Activated CD4-positive, alpha-beta T cell treated with anti-CD3 and anti-CD28 coated beads, Interleukin-10, Interleukin-2, amounts not matched to agents 100 ng/mL and 50 ng/mL, durations not matched to agents 16 hours and 8 hours (primary cell): Measurements from ENCODE around the gene CPSF4L.

Experiments
- DNase-seq: peaks from one replicate; pipeline ENCODE4 v3.0.0-alpha.2; 2020

The CPSF4L gene

GRCh38 chr17:73199751-73200317, 61.8 kb downstream of the CPSF4L start:
- no peak for DNase-seq

GRCh38 chr17:73198930-73199260, 62.8 kb downstream of the CPSF4L start:
- DNase-seq = no peak
